ENCODE results near the gene ZNF423.
"Not testable (repeated sequence)": the region's sequence is repeated elsewhere in the genome, so short reads cannot be mapped to it uniquely, and the experiment has no call there.

The ZNF423 gene

DNA sequence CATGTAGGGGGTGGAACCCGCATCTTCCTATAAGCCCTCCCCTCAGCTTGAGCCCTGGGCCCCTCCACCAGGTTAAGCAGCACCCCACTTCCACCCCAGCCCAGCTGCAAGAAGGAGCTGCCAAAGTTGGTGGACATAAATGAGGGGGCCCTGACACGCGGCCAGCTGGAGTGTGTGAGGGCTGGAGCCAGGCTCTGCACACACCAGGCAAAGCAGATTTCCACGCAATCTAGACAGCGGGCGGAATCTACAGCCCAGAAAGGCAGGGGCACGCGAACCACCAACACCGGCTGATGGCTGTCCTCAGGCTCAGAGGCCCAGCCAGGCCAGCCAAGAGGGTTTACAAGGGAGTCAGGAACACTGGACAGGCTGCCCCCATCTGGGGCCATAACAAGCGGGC is 171.2 kb downstream of the ZNF423 start:
- DNase-seq = no peak

DNA sequence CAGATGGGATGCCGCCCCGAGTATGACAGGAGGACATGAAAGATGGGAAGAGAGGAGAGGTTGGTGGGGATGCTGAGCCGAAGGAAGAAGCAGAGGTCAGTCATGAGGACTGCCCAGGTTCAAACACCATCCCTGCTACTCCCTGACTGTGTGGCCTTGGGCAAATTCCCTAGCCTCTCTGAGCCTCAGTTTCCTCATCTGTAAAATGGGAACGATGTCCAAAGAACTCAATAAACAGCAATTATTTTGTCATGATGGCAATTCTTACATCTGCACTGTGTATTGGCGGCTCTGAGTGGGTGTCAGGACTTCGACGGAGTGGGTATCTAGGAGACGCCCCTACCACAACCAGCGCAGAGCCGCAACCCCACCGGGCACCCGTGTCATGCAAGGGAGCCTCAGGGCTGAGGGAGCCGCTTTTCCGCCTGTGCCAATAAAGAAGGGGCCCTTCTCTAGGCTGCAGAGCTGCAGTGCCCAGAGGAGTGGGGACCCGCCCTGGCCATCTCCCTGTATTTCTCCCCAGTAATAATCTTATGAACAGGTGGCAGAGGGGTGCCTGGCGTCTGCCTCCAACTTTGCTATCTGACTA is 173.2 kb downstream of the ZNF423 start:
- no peak for DNase-seq

DNA sequence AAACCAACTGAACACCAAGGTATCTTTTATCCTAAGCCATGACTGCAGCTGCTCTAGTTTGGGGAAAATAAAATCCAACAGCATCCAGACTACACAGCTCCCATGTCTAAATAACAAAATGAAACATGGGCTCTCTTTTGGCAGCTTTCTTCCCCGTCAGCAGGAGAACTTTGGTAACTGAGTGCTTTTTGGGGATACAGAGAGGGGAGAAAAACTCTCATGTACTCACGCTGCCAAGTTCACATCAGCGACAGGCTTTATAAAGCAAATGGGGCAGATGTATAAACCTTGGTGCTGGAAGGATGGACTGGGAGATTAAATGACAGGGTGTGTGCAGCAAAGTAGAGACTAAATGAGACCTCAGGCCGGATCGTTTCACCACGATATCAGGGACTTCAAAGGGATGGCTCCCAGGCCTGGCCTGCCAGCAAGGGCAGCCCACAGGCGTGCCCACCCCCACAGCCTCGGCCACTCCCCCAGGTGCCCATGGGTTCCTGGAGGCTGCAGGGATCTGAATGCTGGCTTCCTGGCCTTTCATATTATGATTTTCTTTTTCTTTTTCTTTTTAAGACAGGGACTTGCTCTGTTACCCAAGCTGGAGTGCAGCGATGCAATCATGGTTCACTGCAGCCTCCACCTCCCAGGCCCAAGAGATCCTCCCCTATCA is 174.6 kb downstream of the ZNF423 start:
- DNase-seq = no peak

DNA sequence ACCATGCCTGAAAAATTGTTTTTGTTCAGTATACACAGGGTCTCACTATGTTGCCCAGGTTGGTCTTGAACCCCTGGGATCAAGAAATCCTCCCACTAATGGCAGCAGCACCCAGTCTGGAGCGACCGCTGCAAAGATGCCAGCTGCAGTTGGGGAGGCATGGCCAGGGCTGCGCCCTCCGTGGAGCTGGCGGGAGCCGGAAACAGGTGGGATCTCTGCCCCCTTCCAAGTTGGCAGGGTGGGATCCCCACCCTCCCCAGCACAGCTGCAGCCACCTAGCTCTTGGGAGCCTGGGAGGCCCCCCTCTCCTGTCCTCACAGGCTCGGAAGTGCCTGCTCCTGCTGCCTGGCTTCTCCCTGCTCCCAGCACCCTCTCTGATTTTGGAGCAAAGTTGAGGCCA is 176.8 kb downstream of the ZNF423 start:
- DNase-seq = no peak

DNA sequence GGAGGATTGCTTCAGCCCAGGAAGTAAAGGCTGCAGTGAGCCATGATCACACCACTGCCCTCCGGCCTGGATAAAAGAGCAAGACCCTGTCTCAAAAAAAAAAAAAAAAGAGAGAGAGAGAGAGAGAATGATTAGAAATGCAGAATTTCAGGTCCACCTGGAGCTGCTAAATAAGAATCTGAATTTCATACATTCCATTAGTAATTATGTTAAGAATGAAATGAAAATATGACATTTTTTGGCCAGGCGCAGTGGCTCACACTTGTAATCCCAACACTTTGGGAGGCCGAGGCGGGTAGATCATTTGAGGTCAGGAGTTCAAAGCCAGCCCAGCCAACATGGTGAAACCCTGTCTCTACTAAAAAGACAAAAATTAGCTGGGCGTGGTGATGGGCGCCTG is 178.3 kb downstream of the ZNF423 start:
- DNase-seq = not testable (repeated sequence)

DNA sequence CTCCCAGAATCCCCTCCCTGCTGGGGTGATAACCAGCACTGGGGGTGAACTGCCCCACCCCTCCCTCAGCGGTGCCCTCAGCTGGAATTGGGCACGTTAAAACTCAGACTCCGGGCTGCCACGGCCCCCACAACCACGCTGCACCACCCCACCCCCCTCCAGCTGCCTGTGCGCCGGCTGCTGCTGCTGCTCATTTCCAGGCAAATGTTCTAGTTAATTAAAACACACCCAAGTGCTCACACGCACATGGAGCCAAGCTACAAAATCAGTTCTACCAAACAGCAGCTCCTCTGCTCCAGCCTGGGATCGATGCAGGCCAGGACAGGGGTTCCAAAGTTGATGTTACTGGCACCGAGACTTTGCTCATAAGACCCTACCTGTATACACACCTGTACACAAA is 180.5 kb downstream of the ZNF423 start:
- no peak for DNase-seq

DNA sequence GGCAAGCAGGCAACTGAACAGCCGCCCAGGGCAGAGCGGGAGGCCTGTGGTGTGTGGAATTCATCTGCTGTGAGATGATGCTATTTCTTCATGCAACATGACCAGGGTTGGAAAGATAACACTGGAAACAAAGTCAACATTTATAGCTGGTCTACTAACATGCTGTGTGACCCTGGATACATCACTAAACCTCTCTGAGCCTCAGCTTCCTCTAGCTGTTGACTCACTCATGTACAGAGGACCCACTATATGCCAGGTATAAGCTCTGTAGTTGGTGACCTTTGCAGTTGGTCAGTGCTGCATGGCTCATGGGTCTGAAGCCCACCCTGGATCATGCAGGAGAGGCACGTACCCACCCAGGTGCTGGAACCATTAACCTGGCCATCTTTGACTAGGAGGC is 180.9 kb downstream of the ZNF423 start:
- no peak for DNase-seq

DNA sequence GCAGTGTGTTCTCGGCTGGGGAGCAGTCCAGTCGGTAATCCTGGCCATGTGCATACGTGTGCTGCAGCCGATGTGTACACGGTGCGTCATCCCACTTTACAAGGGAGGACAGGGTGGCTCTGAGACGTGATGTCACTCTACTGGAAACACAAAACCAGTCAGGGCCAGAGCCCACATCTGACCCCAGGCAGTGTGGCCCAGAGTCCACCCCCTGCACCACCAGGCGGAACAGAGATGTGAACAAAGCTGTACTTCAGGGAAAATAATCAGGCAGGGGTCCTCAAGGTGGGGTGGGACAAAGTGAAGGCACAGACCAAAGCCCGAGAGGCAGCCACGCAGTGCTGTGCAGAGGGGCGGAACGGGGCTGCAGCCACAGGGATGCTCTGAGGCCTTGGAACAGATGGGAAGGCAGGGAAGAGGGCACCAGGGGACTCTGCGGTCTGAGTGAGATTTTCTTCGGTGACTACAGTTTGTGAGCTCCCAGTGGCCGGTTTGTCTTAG is 181.5 kb downstream of the ZNF423 start:
- no peak for DNase-seq

DNA sequence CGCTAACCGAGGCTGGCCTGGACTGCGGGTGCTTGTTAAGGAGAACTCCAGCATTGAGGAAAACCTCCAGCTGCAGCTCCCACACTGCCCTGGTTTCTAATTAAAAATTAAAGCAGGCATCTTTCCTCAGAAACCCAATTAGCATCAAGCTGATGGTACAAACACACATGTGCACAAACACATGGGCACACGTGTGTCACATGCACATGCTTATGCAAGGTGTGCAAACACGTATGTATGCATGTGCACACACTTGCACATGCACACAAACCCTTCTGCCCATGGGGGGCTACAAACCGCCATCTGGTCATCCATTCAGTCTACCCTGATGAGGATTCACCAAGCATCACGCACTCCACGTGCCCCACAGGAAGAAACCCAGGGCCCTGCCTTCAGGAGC is 182.5 kb downstream of the ZNF423 start:
- no peak for DNase-seq

DNA sequence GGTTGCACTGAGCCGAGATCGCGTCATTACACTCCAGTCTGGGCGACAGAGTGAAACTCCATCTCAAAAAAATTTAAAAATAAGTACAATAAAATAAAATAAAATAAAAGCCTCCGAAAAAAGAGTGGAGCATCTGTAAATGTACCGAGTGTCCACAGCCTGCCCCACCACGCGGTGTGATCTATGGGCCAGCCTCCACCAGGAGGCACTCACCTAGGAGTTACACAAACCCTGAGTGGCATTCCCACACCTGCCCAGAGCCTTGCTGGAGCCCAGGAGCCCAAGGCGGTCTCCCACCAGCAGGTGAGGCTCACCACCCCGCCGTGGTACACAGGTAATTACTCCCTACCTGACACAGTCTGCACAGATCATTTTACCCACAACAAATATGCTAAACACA is 183.2 kb downstream of the ZNF423 start:
- DNase-seq = no peak

DNA sequence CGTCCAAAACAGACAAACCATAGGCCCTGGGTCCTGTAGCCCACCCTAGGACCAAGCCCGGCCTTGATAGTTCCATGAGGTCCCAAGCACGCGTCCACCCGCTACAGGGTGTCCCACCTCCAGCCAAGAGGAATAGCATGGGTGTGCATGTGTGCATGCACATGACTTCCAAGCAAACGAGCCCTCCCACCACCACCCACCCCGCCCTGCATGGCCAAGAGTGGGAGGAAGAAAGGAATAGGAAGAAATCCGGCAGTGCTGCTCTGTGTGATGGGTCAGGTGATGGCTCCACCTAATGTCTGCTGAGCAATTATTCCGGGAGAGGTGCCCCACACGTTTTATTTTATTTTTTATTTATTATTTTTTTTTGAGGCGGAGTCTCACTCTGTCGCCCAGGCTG is 184.6 kb downstream of the ZNF423 start:
- DNase-seq = no peak

DNA sequence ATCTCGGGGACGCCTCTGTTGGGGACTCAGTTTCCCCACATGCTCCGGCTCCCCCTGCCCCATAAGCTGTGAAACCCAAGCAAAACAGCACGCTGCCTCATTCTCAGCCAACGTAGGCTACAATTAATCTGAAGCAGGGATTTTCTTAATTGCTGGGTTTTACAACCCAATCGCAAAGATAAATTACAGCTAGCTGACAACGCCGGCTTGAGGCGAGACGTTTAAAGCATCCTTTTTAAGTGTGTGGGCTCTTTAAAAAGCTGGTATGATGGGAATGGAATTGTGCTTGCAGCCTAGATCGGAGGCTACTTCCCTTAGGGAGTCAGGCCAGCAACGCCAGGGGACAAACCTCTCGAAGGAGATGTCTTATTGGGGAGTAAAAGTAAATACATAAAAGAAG is 185.3 kb downstream of the ZNF423 start:
- DNase-seq = no peak

DNA sequence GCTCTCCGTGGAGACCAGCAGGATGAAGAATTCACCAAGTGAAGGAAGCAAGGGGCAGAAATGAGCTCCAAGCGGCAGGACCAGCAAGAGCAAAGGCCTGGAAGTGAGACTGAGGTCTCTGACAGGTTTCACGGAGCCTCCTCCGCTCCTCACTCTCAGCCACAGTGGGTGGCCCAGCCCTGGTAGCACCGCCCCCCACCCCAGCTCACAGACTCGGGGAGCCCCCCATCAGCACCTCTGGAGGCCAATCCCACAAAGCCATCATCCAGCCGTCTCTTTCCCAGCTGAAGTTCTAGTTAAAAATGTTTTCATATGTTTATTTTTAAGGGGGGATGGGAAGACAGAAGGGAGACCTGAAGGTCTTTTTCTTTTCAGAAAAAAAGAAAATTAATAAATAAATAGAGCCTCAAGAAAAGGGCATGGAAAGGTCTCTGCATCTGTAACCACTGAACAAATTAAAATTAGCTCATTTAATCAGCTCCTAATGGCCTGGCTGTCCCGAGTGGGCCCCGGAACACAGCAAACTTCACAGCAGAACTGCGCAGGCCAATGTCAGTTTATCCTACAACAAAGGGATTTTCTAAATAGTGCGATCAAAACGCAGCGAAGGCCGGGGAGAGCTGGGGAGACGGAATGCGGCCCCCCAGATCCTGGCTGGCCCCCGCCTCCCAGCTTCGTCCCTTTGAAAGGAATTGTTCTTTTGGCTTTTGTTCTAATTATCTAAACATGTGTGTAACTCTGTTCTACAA is 190.3 kb downstream of the ZNF423 start:
- no peak for DNase-seq

DNA sequence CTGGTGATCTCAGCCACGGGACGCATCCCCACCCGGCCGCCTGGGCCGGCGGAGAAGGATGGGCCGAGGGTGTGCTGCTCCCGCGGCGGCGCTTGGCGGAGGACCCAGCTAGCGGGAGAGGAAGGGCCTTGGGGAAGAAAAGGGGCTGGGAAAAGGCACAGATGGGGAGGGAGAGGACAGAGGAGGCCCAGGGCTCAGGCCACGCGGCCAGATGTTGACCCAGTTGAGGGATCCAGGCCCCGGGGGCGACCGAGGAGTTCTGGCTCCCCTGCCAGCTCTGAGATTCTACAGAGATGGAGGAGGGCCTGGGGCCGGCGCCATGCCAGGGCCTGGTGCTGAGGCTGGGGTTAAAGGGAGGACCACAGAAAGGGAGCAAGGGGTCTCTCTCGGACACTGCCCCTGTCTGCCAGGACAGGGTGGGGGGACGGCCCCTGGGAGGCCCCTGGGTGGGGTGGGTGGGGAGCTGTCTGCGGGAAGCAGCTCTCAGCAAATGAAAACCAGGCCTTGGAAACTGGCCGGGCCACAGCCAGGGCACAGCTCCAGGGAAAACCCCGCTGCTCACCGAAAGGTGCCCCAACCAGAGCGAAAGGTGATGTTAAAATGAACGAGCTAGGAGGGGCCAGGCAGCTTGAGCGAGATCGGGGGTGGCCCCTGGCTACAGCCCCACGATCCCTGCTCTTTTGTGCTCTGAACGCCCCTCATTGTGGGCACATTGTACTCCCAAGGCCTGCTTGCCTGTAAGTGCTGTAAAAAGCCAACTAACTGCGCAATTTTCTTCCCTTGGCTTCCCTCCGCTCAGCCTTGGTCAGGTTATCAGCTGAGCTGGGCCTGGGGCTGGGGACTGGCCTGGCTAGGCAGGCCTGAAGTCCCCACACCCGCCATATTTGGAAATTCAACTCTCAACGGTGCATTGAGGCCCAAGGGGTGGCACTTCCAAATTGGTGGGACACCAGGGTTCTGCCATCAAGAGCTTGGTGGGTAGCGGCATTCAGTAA is 191.4 kb downstream of the ZNF423 start:
- DNase-seq = no peak

DNA sequence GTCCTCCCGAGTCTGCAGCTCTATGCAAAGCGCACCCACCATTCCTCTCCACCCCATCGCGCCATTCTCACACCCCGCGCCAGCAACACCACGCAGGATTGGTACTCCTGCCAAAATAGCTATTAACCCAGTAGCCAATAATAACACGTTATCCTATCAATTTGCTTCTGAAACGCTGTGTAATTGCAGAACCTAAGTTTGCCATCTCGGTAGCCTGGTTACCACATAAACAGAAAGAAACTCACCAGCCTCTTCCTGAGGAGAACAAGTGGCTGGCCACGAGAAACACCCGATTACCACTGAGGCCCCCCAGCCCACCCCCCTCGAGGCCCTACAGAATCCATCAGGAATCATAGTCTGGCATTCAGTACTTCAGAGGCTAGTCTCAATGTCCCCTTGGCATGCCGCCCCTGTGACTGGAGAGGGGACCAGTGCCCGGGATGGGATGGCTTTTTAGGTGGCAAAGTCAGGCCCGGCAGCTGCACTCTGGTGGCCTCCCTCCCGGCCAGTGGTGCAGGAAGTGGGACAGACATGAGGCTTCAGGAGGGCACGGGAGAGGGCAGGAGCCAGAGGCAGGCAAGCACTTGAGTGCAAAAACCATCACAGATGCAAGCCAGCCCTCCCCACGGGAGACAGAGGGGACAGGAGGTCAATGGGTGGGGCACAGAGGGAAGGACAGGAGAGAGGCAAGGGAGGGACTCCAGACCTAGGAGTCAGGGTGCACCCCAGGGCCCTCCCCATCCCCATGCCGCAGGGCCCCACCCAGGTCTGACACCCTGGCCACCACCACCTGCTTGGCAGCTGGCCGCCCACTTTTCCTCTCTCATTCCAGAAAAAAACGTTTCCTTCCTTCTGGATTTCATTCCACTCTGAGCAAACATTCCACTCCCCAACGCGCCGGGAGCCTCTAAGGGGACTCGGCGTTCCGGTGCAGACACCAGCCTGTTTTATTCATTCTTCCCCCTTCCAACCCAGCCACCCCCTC is 192.5 kb downstream of the ZNF423 start:
- DNase-seq = no peak

DNA sequence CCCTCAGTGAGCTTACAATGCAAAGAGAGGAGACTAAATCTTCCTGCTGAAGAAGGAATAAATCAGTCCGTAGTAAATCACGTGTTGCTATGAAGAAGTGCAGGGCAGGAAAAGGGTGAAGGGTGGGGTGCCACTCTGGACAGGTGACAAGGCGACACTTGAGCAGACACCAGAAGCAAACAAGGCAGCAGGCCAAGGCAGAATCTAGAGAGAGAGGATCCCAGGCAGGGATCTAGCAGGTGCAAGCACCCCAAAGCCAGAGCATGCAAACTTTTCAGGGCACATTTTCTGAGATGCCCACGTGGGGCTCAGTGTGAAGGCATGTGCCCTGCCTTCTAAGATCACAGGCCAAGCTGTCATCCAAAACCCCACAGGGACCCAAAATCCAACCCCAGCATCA is 193.3 kb downstream of the ZNF423 start:
- DNase-seq = no peak

DNA sequence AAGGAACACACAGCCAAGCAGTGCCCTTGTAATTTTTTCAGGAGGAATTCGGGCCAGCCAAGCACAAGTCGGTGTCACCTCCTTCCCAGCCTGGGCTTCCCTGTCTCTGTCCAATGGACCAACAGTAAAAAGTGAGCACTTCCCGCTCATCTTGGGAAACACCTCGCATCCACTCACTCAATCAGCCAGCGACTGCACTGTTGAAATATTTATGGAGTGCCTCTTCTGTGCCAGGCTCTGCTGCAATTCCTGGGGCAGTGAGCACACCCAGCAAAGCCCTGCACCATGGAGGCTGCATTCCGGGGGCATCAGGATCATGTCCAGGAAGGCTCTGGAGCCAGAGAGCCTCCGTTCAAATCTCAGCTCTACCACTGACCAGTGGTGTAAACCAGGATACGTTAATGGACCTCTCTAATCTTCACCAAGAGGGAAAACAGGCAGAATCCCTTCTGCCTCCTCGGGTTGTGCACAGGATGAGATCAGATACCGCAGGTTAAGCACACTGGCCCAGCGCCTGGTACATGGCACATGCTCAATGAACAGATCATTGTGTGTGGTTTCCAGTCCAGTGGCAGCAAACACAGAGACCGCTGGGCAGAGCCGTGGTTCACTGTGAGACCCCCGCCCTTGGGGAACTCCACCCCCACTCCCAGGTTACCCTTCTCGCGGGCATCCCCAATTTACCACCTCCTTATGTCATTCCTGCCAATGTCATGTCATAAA is 194.3 kb downstream of the ZNF423 start:
- DNase-seq = no peak

DNA sequence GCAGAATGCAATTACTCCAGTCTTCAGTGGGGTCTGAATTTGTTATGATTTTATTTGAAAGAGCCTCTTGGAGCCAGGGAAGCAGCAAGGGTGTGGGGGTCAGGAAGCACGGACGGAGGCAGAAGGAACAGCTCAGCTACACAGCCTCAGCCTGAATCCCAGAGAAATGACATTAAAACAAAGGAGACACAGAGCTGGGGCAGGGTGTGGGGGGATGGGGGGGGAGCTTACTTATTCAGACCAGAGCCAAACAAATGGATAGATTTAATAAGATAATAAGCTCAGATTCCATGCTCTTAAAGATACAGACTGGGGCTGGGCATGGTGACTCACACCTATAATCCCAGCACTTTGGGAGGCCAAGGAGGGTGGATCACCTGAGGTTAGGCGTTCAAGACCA is 195.3 kb downstream of the ZNF423 start:
- DNase-seq = no peak

DNA sequence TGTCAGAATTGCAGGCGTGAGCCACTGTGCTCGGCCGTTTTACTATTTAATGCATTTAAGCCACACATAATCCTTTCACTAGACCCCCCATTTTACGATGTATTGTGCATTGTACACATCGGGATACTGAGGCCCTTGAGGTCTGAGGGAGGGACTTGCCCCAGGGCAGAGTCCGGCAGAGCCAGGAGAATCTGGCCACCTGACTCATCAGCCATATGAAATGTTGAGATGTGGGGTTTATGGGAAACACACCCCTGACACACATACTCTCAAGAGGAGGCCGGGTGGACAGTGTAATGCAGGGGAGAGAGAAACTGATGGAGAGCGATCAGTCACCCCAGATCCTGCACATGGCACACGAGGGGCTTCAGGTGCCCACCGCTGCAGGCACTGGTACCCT is 196.6 kb downstream of the ZNF423 start:
- DNase-seq = no peak

DNA sequence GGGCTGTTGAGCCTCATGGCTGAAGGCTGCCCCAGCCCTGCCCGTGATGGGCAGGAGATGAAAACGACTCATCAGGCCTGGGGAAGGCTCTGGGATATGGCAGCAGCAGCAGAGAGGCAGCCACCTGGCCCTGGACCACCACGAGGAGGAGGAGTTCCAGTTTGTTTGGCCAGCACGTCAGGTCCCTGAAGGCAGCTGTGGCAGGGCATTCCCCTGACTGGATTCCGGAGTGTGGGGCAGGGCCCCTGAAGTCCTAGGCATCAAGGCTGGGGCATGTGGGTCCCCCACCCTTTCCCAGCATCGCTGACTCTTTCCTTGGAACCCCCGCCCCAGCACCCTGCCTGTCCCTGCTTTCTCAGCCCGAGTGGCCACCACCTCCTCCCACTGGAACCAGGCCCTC is 197.4 kb downstream of the ZNF423 start:
- no peak for DNase-seq
